Thymus (tissue), 11 donors: Measurements from ENCODE around the gene HTT-AS. TPM values are rescaled to one million over a fixed set of nuclear protein-coding genes. Genes with fewer than 3 reads are reported as not detected.
A peak's percentile ranks its signal among the peaks of the same experiment; 100 is the strongest.

Experiments
- DNase-seq, 9 donors: peaks; one replicate each; pipeline ENCODE4 v3.0.0-alpha.2; 2013; ENCODE audit warnings: low spot score in 9 of 9, low read depth in 6 of 9, missing footprints in 1 of 9
- H3K27ac ChIP-seq, 2 donors: one replicate each; pipeline ENCODE4 v1.5.1; 2013; ENCODE audit warnings: control low read depth in 1 of 2, low read depth in 1 of 2, low read length in 1 of 2, mild to moderate bottlenecking in 1 of 2, moderate library complexity in 1 of 2
- H3K27me3 ChIP-seq, 2 donors: one replicate each; pipeline ENCODE4 v1.5.1; 2013; ENCODE audit warnings: low read length in 1 of 2; ENCODE audit not compliant: control insufficient read depth in 2 of 2, insufficient read depth in 1 of 2
- H3K36me3 ChIP-seq, 2 donors: one replicate each; pipeline ENCODE4 v1.5.1; 2013; ENCODE audit warnings: low read length in 1 of 2, mild to moderate bottlenecking in 1 of 2, moderate library complexity in 1 of 2; ENCODE audit not compliant: control insufficient read depth in 2 of 2, insufficient read depth in 2 of 2
- H3K4me1 ChIP-seq, 2 donors: one replicate each; pipeline ENCODE4 v1.5.1; 2013; ENCODE audit warnings: low read length in 2 of 2; ENCODE audit not compliant: control insufficient read depth in 2 of 2, insufficient read depth in 2 of 2
- H3K4me3 ChIP-seq, 2 donors: one replicate each; pipeline ENCODE4 v1.5.1; 2013; ENCODE audit warnings: low read length in 2 of 2, control low read depth in 1 of 2, mild to moderate bottlenecking in 1 of 2
- H3K9me3 ChIP-seq, 2 donors: one replicate each; pipeline ENCODE4 v1.5.1; 2013; ENCODE audit warnings: low read length in 1 of 2, mild to moderate bottlenecking in 1 of 2; ENCODE audit not compliant: control insufficient read depth in 2 of 2, insufficient read depth in 1 of 2
- WGBS: extraction: QIAGEN DNeasy Blood & Tissue Kit; methylation state at CpG from one replicate; pipeline ENCODE4 v1.1.7; 2013; 5-methylcytosine and 5-hydroxymethylcytosine counted together
- polyA plus RNA-seq: library from polyadenylated mRNA; stranded (reverse); fragments of 200-250 nt; gene quantifications from one replicate; pipeline ENCODE4 v1.2.3, GENCODE V29; 2013
- total RNA-seq: library from RNA; stranded (reverse); fragments of 120-200 nt; gene quantifications from one replicate; pipeline ENCODE4 v1.2.4, GENCODE V29; 2013
- donor health status: healthy.

Gene HTT-AS
- total and polyA plus RNA-seq, 2 donors: not detected

GRCh38 chr4:3047464-3048286, 26.7 kb downstream of the HTT-AS start:
- Histone ChIP-seq H3K9me3 (peaks cover 0 to 4% of the 10 kb centered on the region in 2 donors), H3K27ac (peak overlapping the region in 1 of 2 donors; percentile 15), H3K4me3 (peak overlapping the region in 1 of 2 donors; percentile 21), H3K4me1 (peaks cover 4 to 6% of the 10 kb centered on the region in 2 donors), H3K27me3 (peaks cover 0 to 10% of the 10 kb centered on the region in 2 donors), H3K36me3 (no peaks in the 10 kb centered on the region)
- 56% methylated on average over 20 of the region's 20 CpGs for WGBS
- peak in 5 of 9 donors; percentile 23 to 57 (median 29) for DNase-seq

GRCh38 chr4:3046623-3047022, 27.7 kb downstream of the HTT-AS start:
- no peak overlapping the region for H3K4me3 ChIP-seq
- H3K27ac ChIP-seq: no peak overlapping the region
- H3K27me3 ChIP-seq: peaks cover 0 to 20% of the 10 kb centered on the region in 2 donors
- no peaks in the 10 kb centered on the region for H3K36me3 ChIP-seq
- DNase-seq: no peak
- WGBS: 94% methylated on average over 4 of the region's 4 CpGs
- peaks cover 4 to 6% of the 10 kb centered on the region in 2 donors for H3K4me1 ChIP-seq
- peaks cover 0 to 4% of the 10 kb centered on the region in 2 donors for H3K9me3 ChIP-seq

- Histone ChIP-seq H3K27me3 (peaks cover 0 to 25% of the 10 kb centered on the region in 2 donors), H3K9me3 (peaks cover 0 to 4% of the 10 kb centered on the region in 2 donors), H3K27ac (no peak overlapping the region), H3K4me1 (peaks cover 4 to 6% of the 10 kb centered on the region in 2 donors), H3K4me3 (no peak overlapping the region), H3K36me3 (no peaks in the 10 kb centered on the region)
- DNase-seq: no peak
- 80% methylated on average over 7 of the region's 7 CpGs for WGBS
Observed at GRCh38 chr4:3046162-3046561, 28.2 kb downstream of the HTT-AS start.

- no peak overlapping the region for H3K4me3 ChIP-seq
- DNase-seq: peak in 2 of 9 donors; percentile 32 to 56
- no peak overlapping the region for H3K27ac ChIP-seq
- peaks cover 4 to 8% of the 10 kb centered on the region in 2 donors for H3K4me1 ChIP-seq
- WGBS: 60% methylated on average over 22 of the region's 22 CpGs
- H3K27me3 ChIP-seq: peaks cover 0 to 33% of the 10 kb centered on the region in 2 donors
- peaks cover 0 to 4% of the 10 kb centered on the region in 2 donors for H3K9me3 ChIP-seq
- H3K36me3 ChIP-seq: no peaks in the 10 kb centered on the region
Observed at GRCh38 chr4:3044870-3045819, 29.2 kb downstream of the HTT-AS start.

GRCh38 chr4:3043282-3044020, 30.9 kb downstream of the HTT-AS start:
- peaks cover 4 to 8% of the 10 kb centered on the region in 2 donors for H3K4me1 ChIP-seq
- no peak overlapping the region for H3K27ac ChIP-seq
- H3K4me3 ChIP-seq: no peak overlapping the region
- H3K9me3 ChIP-seq: peaks cover 0 to 4% of the 10 kb centered on the region in 2 donors
- no peak for DNase-seq
- H3K27me3 ChIP-seq: peaks cover 0 to 38% of the 10 kb centered on the region in 2 donors
- WGBS: 96% methylated on average over 11 of the region's 11 CpGs
- H3K36me3 ChIP-seq: no peaks in the 10 kb centered on the region

GRCh38 chr4:3042226-3042625, 32.1 kb downstream of the HTT-AS start:
- peaks cover 4 to 9% of the 10 kb centered on the region in 2 donors for H3K4me1 ChIP-seq

GRCh38 chr4:3041192-3042142, 32.9 kb downstream of the HTT-AS start:
- WGBS: 44% methylated on average over 57 of the region's 57 CpGs
- DNase-seq: no peak
- H3K4me1 ChIP-seq: peaks cover 4 to 10% of the 10 kb centered on the region in 2 donors

More at GRCh38 chr4:3042226-3042625, 32.1 kb downstream of the HTT-AS start:
- Histone ChIP-seq H3K36me3 (no peaks in the 10 kb centered on the region), H3K9me3 (peaks cover 0 to 4% of the 10 kb centered on the region in 2 donors), H3K27ac (no peak overlapping the region), H3K27me3 (peaks cover 0 to 43% of the 10 kb centered on the region in 2 donors), H3K4me3 (peak overlapping the region in 1 of 2 donors; percentile 44)
- DNase-seq: no peak
- WGBS: 70% methylated on average over 10 of the region's 10 CpGs

More at GRCh38 chr4:3041192-3042142, 32.9 kb downstream of the HTT-AS start:
- Histone ChIP-seq H3K27ac (peak overlapping the region in 1 of 2 donors; percentile 70), H3K36me3 (no peaks in the 10 kb centered on the region), H3K9me3 (peaks cover 0 to 4% of the 10 kb centered on the region in 2 donors), H3K4me3 (peak overlapping the region in 1 of 2 donors; percentile 44), H3K27me3 (peaks cover 0 to 46% of the 10 kb centered on the region in 2 donors)
